C4-2B (cell line): ENCODE measurements around the gene ABHD17C.

Source experiments
- ZFX ChIP-seq: fragments of 450-650 bp; IDR thresholded peaks from 2 replicates; pipeline ENCODE4 v1.6.1; 2017
- TF ChIP-seq, protein P1 (sequence below): fragments of 450-650 bp; conservative IDR thresholded peaks from 2 replicates; pipeline ENCODE4 v1.5.1; 2017; ENCODE audit warnings: mild to moderate bottlenecking

DNA sequence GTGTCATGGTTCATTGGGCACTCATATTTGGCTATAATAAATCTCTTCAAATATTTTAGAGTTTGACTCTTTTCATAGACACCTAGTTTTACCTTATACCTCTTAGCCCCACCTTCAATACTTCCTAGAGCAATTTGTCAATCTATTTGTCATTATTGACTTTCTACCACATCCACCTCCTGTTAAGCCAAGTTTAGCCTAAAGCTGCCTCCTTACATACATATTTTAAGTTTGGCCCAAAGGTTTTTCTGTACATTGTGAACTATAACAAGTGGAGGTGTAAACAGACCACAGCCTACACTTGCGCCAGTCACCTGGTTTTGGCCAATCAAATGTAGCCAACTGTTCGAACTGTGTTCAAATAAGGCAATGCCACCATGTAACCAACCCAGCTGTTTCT is 18.1 kb upstream of the ABHD17C start:
- TF ChIP-seq, protein P1, sequence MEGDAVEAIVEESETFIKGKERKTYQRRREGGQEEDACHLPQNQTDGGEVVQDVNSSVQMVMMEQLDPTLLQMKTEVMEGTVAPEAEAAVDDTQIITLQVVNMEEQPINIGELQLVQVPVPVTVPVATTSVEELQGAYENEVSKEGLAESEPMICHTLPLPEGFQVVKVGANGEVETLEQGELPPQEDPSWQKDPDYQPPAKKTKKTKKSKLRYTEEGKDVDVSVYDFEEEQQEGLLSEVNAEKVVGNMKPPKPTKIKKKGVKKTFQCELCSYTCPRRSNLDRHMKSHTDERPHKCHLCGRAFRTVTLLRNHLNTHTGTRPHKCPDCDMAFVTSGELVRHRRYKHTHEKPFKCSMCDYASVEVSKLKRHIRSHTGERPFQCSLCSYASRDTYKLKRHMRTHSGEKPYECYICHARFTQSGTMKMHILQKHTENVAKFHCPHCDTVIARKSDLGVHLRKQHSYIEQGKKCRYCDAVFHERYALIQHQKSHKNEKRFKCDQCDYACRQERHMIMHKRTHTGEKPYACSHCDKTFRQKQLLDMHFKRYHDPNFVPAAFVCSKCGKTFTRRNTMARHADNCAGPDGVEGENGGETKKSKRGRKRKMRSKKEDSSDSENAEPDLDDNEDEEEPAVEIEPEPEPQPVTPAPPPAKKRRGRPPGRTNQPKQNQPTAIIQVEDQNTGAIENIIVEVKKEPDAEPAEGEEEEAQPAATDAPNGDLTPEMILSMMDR, result no peak
- TF ChIP-seq ZFX, result no peak
